ENCODE data around the gene ZEB2. TPM values are rescaled to one million over a fixed set of nuclear protein-coding genes. Genes with fewer than 3 reads are reported as not detected.

Gene ZEB2
- total and polyA plus RNA-seq, 2 of the 8 experiments (the other 6 are each of a cell fraction or from before 2014, with no cell fraction given), result 0.38 TPM; not detected in 1

- Histone ChIP-seq H3K4me3 (ENCODE audit: extremely low read depth in 1 of 4, insufficient read depth in 2 of 4, low read depth in 3 of 4, low read length in 4 of 4) (no peak overlapping the region), H3K27ac (ENCODE audit: low read depth, low read length) (no peak overlapping the region), H4K91ac (replicated peaks; ENCODE audit: insufficient read length, low read length) (no peak overlapping the region), H3K9ac (replicated peaks in 1 of 4; ENCODE audit: extremely low read depth in 1 of 4, low read depth in 3 of 4, low read length in 3 of 4) (no peak overlapping the region), H3K79me2 (ENCODE audit: control insufficient read depth in 1 of 2, insufficient read depth in 2 of 2, low read length in 2 of 2) (no peaks in the 10 kb centered on the region), H3K36me3 (ENCODE audit: control insufficient read depth in 2 of 4, insufficient read depth in 4 of 4, low read length in 3 of 4) (no peaks in the 10 kb centered on the region), H2BK5ac (ENCODE audit: low read depth, low read length) (no peak overlapping the region), H2BK12ac (ENCODE audit: low read depth, low read length) (no peak overlapping the region), H3K14ac (ENCODE audit: insufficient read length) (no peak overlapping the region), H3K4me1 (replicated peaks in 1 of 4; ENCODE audit: control insufficient read depth in 3 of 4, insufficient read depth in 4 of 4, low read length in 3 of 4) (peaks cover 0 to 27% (median 15%) of the 10 kb centered on the region in 4 experiments; a peak in 6 of 7 replicates), H3K9me3 (ENCODE audit: insufficient read depth in 2 of 2, low read depth in 1 of 2, low read length in 1 of 2) (no peaks in the 10 kb centered on the region), H2BK120ac (replicated peaks; ENCODE audit: low read depth, low read length) (no peak overlapping the region), H2AFZ (ENCODE audit: low read length) (no peak overlapping the region), H3K4ac (replicated peaks; ENCODE audit: insufficient read length, low read depth, low read length) (no peak overlapping the region), H2BK15ac (ENCODE audit: low read length) (no peak overlapping the region), H2AK5ac (ENCODE audit: low read depth, low read length) (no peak overlapping the region), H3K79me1 (ENCODE audit: low read depth, low read length) (no peaks in the 10 kb centered on the region), H4K20me1 (replicated peaks in 1 of 2; ENCODE audit: control insufficient read depth in 1 of 2, insufficient read depth in 2 of 2, low read length in 2 of 2) (no peaks in the 10 kb centered on the region), H3K18ac (ENCODE audit: extremely low read depth, low read length) (no peak overlapping the region), H3K23ac (ENCODE audit: insufficient read length) (no peak overlapping the region), H4K8ac (ENCODE audit: extremely low read depth, insufficient read depth, low read length) (no peak overlapping the region), H3K56ac (replicated peaks; ENCODE audit: insufficient read length, low read depth, low read length) (no peak overlapping the region), H3K27me3 (replicated peaks in 1 of 4; ENCODE audit: control insufficient read depth in 3 of 4, extremely low read depth in 1 of 4, insufficient read depth in 3 of 4, low read length in 3 of 4) (no peaks in the 10 kb centered on the region), H2BK20ac (ENCODE audit: low read length) (no peak overlapping the region), H3K23me2 (ENCODE audit: low read depth, low read length) (no peaks in the 10 kb centered on the region), H4K5ac (ENCODE audit: insufficient read length, low read depth, low read length) (no peak overlapping the region), H3K4me2 (ENCODE audit: insufficient read depth in 1 of 2, low read depth in 2 of 2, low read length in 2 of 2) (no peak overlapping the region)
- peak; percentile 54; the same call in 1 of the 2 replicates for TF ChIP-seq TEAD4 (IDR thresholded peaks at IDR 0.05; ENCODE audit: low read depth, low read length)
- TF ChIP-seq SAP30 (IDR thresholded peaks at IDR 0.05; ENCODE audit: insufficient read depth, insufficient replicate concordance, low read length), result no peak
- FAIRE-seq, result no peak
- ChIA-PET CTCF (ENCODE audit: partially characterized antibody) (interaction anchor here (1.4 kb wide), 1 partner anchor 25 kb away, joined by 4 read pairs; no protein-coding TSS in a partner anchor), POLR2A (ENCODE audit: partially characterized antibody) (no interaction called here)
- DNase-seq (ENCODE audit: low read depth in 1 of 2, low spot score in 2 of 2), result no peak
- WGBS, 2 experiments (ENCODE audit: extremely low coverage in 1 of 2, insufficient coverage in 1 of 2, insufficient read length in 1 of 2, insufficient replicate concordance in 2 of 2, low coverage in 1 of 2, low lambda C conversion rate in 2 of 2, missing lambda C conversion rate in 1 of 2), result 94% methylated on average over 5 of the region's 5 CpGs; no CpG with 5 or more reads in 1 of the 2 experiments
Measured at GRCh38 chr2:144474017-144474416, 45.9 kb downstream of the ZEB2 start.
